Muscle of leg (tissue), 11 donors: ENCODE results near the gene ZNF653. TPM values are rescaled to one million over a fixed set of nuclear protein-coding genes. Genes with fewer than 3 reads are reported as not detected.
"Not testable (repeated sequence)": the region's sequence is repeated elsewhere in the genome, so short reads cannot be mapped to it uniquely, and the experiment has no call there.

Experiments
- DNase-seq: peaks from one replicate; pipeline ENCODE4 v3.0.0; 2013
- H3K27ac ChIP-seq: one replicate; pipeline ENCODE4 v1.5.1; 2013; ENCODE audit warnings: mild to moderate bottlenecking, low read length, control low read depth
- H3K27me3 ChIP-seq: one replicate; pipeline ENCODE4 v1.6.1; 2013; ENCODE audit warnings: low read length; ENCODE audit not compliant: control insufficient read depth, insufficient read depth
- H3K36me3 ChIP-seq: one replicate; pipeline ENCODE4 v1.6.1; 2013; ENCODE audit warnings: low read length; ENCODE audit not compliant: control insufficient read depth, insufficient read depth
- H3K4me1 ChIP-seq: one replicate; pipeline ENCODE4 v1.6.1; 2013; ENCODE audit warnings: low read length; ENCODE audit not compliant: control insufficient read depth, insufficient read depth
- H3K4me3 ChIP-seq: one replicate; pipeline ENCODE4 v1.5.1; 2013; ENCODE audit warnings: low read length, control low read depth
- H3K9me3 ChIP-seq: replicated peaks from 2 replicates; pipeline ENCODE4 v1.6.1; 2013; ENCODE audit warnings: low read depth, low read length; ENCODE audit not compliant: control insufficient read depth
- WGBS: methylation state at CpG from one replicate; pipeline ENCODE4 v1.1.5; 2013; ENCODE audit warnings: missing lambda C conversion rate; ENCODE audit not compliant: insufficient coverage; 5-methylcytosine and 5-hydroxymethylcytosine counted together
- polyA plus RNA-seq, 8 donors: library from polyadenylated mRNA; unstranded; fragments of 120-200 nt; gene quantifications; one replicate each; pipeline versions ENCODE4 v1.2.1 to v1.2.3, GENCODE V29; 2013; ENCODE audit warnings: inconsistent platforms in 1 of 8, low replicate concordance in 1 of 8; ENCODE audit not compliant: insufficient read length in 8 of 8, insufficient read depth in 1 of 8
- total RNA-seq: library from RNA; stranded (reverse); fragments of 120-200 nt; gene quantifications from one replicate; pipeline ENCODE4 v1.2.4, GENCODE V29; 2013

ZNF653 gene
- total and polyA plus RNA-seq, 9 donors, result 3.4 to 8.3 (median 5.8) TPM

GRCh38 chr19:11468266-11468845 is 37.3 kb downstream of the ZNF653 start:
- not testable (repeated sequence) for DNase-seq, H3K9me3 ChIP-seq, H3K36me3 ChIP-seq, H3K4me3 ChIP-seq, H3K27ac ChIP-seq, H3K27me3 ChIP-seq, H3K4me1 ChIP-seq
- 30% methylated on average over 2 of the region's 8 CpGs for WGBS

GRCh38 chr19:11465600-11465999 is 40.0 kb downstream of the ZNF653 start:
- Histone ChIP-seq H3K27me3 (no peaks in the 10 kb centered on the region), H3K36me3 (no peaks in the 10 kb centered on the region), H3K4me1 (no peaks in the 10 kb centered on the region), H3K9me3 (no peaks in the 10 kb centered on the region), H3K27ac (no peak overlapping the region), H3K4me3 (no peak overlapping the region)
- DNase-seq, result no peak
- 13% methylated on average over 4 of the region's 8 CpGs for WGBS

- Histone ChIP-seq H3K27ac (no peak overlapping the region), H3K4me1 (no peaks in the 10 kb centered on the region), H3K27me3 (no peaks in the 10 kb centered on the region), H3K9me3 (no peaks in the 10 kb centered on the region), H3K4me3 (no peak overlapping the region), H3K36me3 (no peaks in the 10 kb centered on the region)
- no peak for DNase-seq
- 81% methylated on average over 10 of the region's 11 CpGs for WGBS
Measured at GRCh38 chr19:11464333-11465265, 41.0 kb downstream of the ZNF653 start.

GRCh38 chr19:11463391-11463790 is 42.2 kb downstream of the ZNF653 start:
- Histone ChIP-seq H3K27ac (no peak overlapping the region), H3K36me3 (no peaks in the 10 kb centered on the region), H3K9me3 (no peaks in the 10 kb centered on the region), H3K27me3 (peaks cover 1% of the 10 kb centered on the region), H3K4me1 (no peaks in the 10 kb centered on the region), H3K4me3 (no peak overlapping the region)
- DNase-seq, result no peak
- 60% methylated on average over 8 of the region's 12 CpGs for WGBS

GRCh38 chr19:11461453-11461852 is 44.2 kb downstream of the ZNF653 start:
- Histone ChIP-seq H3K27me3 (peaks cover 2% of the 10 kb centered on the region), H3K4me3 (no peak overlapping the region), H3K9me3 (no peaks in the 10 kb centered on the region), H3K36me3 (no peaks in the 10 kb centered on the region), H3K27ac (no peak overlapping the region), H3K4me1 (no peaks in the 10 kb centered on the region)
- DNase-seq, result no peak
- WGBS, result 83% methylated on average over 1 of the region's 2 CpGs

GRCh38 chr19:11460207-11460606 is 45.4 kb downstream of the ZNF653 start:
- WGBS, result 59% methylated on average over 4 of the region's 4 CpGs
- no peaks in the 10 kb centered on the region for H3K36me3 ChIP-seq
- no peaks in the 10 kb centered on the region for H3K4me1 ChIP-seq
- H3K27ac ChIP-seq, result no peak overlapping the region
- no peaks in the 10 kb centered on the region for H3K9me3 ChIP-seq
- no peak for DNase-seq
- H3K4me3 ChIP-seq, result no peak overlapping the region
- H3K27me3 ChIP-seq, result peaks cover 2% of the 10 kb centered on the region

- not testable (repeated sequence) for H3K4me3 ChIP-seq, H3K27me3 ChIP-seq, H3K36me3 ChIP-seq, H3K9me3 ChIP-seq, H3K4me1 ChIP-seq, DNase-seq, H3K27ac ChIP-seq
- 90% methylated on average over 4 of the region's 11 CpGs for WGBS
Measured at GRCh38 chr19:11458912-11459311, 46.7 kb downstream of the ZNF653 start.

GRCh38 chr19:11458236-11458900 is 47.3 kb downstream of the ZNF653 start:
- WGBS, result 82% methylated on average over 16 of the region's 19 CpGs
- Histone ChIP-seq H3K9me3 (no peaks in the 10 kb centered on the region), H3K36me3 (no peaks in the 10 kb centered on the region), H3K4me3 (no peak overlapping the region), H3K4me1 (no peaks in the 10 kb centered on the region), H3K27me3 (peaks cover 2% of the 10 kb centered on the region), H3K27ac (no peak overlapping the region)
- DNase-seq, result no peak

- no peaks in the 10 kb centered on the region for H3K4me1 ChIP-seq
- H3K4me3 ChIP-seq, result no peak overlapping the region
- H3K27ac ChIP-seq, result no peak overlapping the region
- peaks cover 2% of the 10 kb centered on the region for H3K27me3 ChIP-seq
- no peaks in the 10 kb centered on the region for H3K36me3 ChIP-seq
- WGBS, result 82% methylated on average over 16 of the region's 20 CpGs
- H3K9me3 ChIP-seq, result no peaks in the 10 kb centered on the region
- no peak for DNase-seq
Measured at GRCh38 chr19:11457831-11458230, 47.8 kb downstream of the ZNF653 start.

- Histone ChIP-seq H3K27ac (no peak overlapping the region), H3K27me3 (peaks cover 2% of the 10 kb centered on the region), H3K9me3 (no peaks in the 10 kb centered on the region), H3K4me1 (no peaks in the 10 kb centered on the region), H3K4me3 (no peak overlapping the region), H3K36me3 (no peaks in the 10 kb centered on the region)
- WGBS, result 15% methylated on average over 9 of the region's 18 CpGs
- DNase-seq, result no peak
Measured at GRCh38 chr19:11457115-11457514, 48.5 kb downstream of the ZNF653 start.
